Spleen (tissue), 11 donors: Measurements from ENCODE around the gene JDP2. TPM values are rescaled to one million over a fixed set of nuclear protein-coding genes. Genes with fewer than 3 reads are reported as not detected.
A peak's percentile ranks its signal among the peaks of the same experiment; 100 is the strongest.

Experiments used
- DNase-seq: peaks from one replicate; pipeline ENCODE4 v3.0.0-alpha.2; 2020
- H3K27ac ChIP-seq, 8 donors: fragments of 200-600 bp; sonication (generic) in 7 of 8; 1 replicate in 4 of 8; 2 replicates in 4 of 8; pipeline versions ENCODE4 v1.5.0 to v1.8.0; 2016 to 2021; ENCODE audit warnings: inconsistent platforms in 4 of 8, mild to moderate bottlenecking in 4 of 8, moderate library complexity in 1 of 8
- H3K27me3 ChIP-seq, 7 donors: fragments of 200-600 bp; sonication (generic) in 6 of 7; replicated peaks in 1 of 7; 1 replicate in 4 of 7; 2 replicates in 3 of 7; pipeline versions ENCODE4 v1.5.0 to v1.8.0; 2016 to 2021; ENCODE audit warnings: inconsistent platforms in 3 of 7, mild to moderate bottlenecking in 1 of 7
- H3K36me3 ChIP-seq, 6 donors: fragments of 200-600 bp; sonication (generic) in 5 of 6; 1 replicate in 4 of 6; 2 replicates in 2 of 6; pipeline versions ENCODE4 v1.5.0 to v1.8.0; 2016 to 2021; ENCODE audit warnings: inconsistent platforms in 2 of 6
- H3K4me1 ChIP-seq, 6 donors: fragments of 200-600 bp; sonication (generic) in 5 of 6; 1 replicate in 3 of 6; 2 replicates in 3 of 6; pipeline versions ENCODE4 v1.5.0 to v1.8.0; 2016 to 2021; ENCODE audit warnings: inconsistent platforms in 3 of 6
- H3K4me3 ChIP-seq, 8 donors: fragments of 200-600 bp; sonication (generic) in 7 of 8; 1 replicate in 4 of 8; 2 replicates in 4 of 8; pipeline versions ENCODE4 v1.5.0 to v1.8.0; 2016 to 2021; ENCODE audit warnings: inconsistent platforms in 4 of 8, mild to moderate bottlenecking in 4 of 8, moderate library complexity in 2 of 8
- H3K9me3 ChIP-seq, 8 donors: fragments of 200-600 bp; sonication (generic) in 7 of 8; 1 replicate in 4 of 8; 2 replicates in 4 of 8; pipeline versions ENCODE4 v1.5.0 to v1.8.0; 2016 to 2021; ENCODE audit warnings: inconsistent platforms in 4 of 8
- POLR2A ChIP-seq, 3 donors: fragments of 450-650 bp; IDR thresholded peaks; one replicate each; pipeline ENCODE4 v1.5.1; 2017; ENCODE audit warnings: antibody characterized with exemption in 3 of 3, mild to moderate bottlenecking in 1 of 3
- POLR2AphosphoS5 ChIP-seq, 3 donors: sonication (generic); formaldehyde crosslinking; IDR thresholded peaks; one replicate each; pipeline ENCODE4 v1.5.1; 2017; ENCODE audit warnings: antibody characterized with exemption in 3 of 3
- WGBS, 5 donors: extraction: QIAGEN DNeasy Blood & Tissue Kit in 3 of 5; methylation state at CpG; one replicate each; pipeline versions ENCODE4 v1.1.5 to v1.1.7; 2013 to 2018; 5-methylcytosine and 5-hydroxymethylcytosine counted together
- intact Hi-C: fragments of 100-400 bp; cut with DNase I; formaldehyde crosslinking; loops from one replicate; pipeline ENCODE4 v1.15.0; 2023; ENCODE audit warnings: low total_unique reads
- polyA plus RNA-seq, 3 donors: library from polyadenylated mRNA; stranded (reverse); fragments of 200-250 nt; gene quantifications; one replicate each; pipeline ENCODE4 v1.2.1, GENCODE V29; 2013
- total RNA-seq, 7 donors: library from RNA; depleted of rRNA in 3 of 7; stranded (reverse); fragments of >200 nt in 3 of 7; fragmentation: NEBNext Ultra II Directional in 4 of 7; extraction: Animal tissue kit (Norgen Biotek cat#: 25700) in 4 of 7; gene quantifications; one replicate each; pipeline versions ENCODE4 v1.1.0 to v1.2.1, GENCODE V29; 2016 to 2021
- TF ChIP-seq, protein P1 (sequence below), 11 experiments: fragments of 200-600 bp in 7 of 11; fragments of 450-650 bp in 4 of 11; sonication (generic) in 4 of 11; IDR thresholded peaks in 8 of 11; conservative IDR thresholded peaks in 3 of 11; 1 replicate in 7 of 11; 2 replicates in 4 of 11; pipeline versions ENCODE4 v1.4.0 to v1.8.0; 2016 to 2021; ENCODE audit warnings: antibody characterized with exemption in 11 of 11, inconsistent platforms in 4 of 11, mild to moderate bottlenecking in 1 of 11
- donor health status: healthy with polysubstance abuse.
- donor health status: DM: no; HTN: no; CAD: no; lungs with moderate emphysema.
- donor health status: DM: no; HTN: no; CAD: no.
- donor health status: Bipolar disorder and iron deficiency.
- donor health status: healthy.
- donor health status: DM: no; HTN: no; CAD: no.
- donor health status: DM: yes; HTN: yes; CAD: no.

Gene JDP2
- total and polyA plus RNA-seq, 10 donors = 18.2 to 144 (median 91.8) TPM

DNA sequence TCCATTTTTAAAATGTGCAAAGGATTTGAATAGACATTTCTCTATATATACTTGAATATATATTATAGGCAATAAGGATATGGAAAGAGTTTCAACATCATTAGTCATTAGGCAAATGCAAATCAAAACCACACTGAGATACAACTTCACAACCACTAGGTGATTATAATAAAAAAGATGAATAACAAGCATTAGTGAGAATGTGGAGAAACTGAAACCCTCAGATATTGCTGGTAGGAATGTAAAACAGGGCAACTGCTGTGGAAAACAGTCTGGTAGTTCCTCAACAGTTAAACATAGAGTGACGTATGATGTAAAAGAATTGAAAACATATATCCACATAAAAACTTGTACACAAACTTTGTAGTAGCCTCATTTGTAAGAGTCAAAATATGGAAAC lies 82.7 kb downstream of the JDP2 start:
- no peak for DNase-seq
- Histone ChIP-seq H3K27ac (no peak overlapping the region), H3K27me3 (no peaks in the 10 kb centered on the region), H3K4me3 (no peak overlapping the region), H3K36me3 (no peaks in the 10 kb centered on the region), H3K4me1 (peaks cover 11 to 18% (median 16%) of the 10 kb centered on the region in 6 donors), H3K9me3 (peaks cover 2 to 40% (median 31%) of the 10 kb centered on the region in 8 donors)
- WGBS, 5 donors = 68 to 76% (median 76%) methylated on average over 1 of the region's 1 CpG
- TF ChIP-seq, protein P1, sequence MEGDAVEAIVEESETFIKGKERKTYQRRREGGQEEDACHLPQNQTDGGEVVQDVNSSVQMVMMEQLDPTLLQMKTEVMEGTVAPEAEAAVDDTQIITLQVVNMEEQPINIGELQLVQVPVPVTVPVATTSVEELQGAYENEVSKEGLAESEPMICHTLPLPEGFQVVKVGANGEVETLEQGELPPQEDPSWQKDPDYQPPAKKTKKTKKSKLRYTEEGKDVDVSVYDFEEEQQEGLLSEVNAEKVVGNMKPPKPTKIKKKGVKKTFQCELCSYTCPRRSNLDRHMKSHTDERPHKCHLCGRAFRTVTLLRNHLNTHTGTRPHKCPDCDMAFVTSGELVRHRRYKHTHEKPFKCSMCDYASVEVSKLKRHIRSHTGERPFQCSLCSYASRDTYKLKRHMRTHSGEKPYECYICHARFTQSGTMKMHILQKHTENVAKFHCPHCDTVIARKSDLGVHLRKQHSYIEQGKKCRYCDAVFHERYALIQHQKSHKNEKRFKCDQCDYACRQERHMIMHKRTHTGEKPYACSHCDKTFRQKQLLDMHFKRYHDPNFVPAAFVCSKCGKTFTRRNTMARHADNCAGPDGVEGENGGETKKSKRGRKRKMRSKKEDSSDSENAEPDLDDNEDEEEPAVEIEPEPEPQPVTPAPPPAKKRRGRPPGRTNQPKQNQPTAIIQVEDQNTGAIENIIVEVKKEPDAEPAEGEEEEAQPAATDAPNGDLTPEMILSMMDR (IDR thresholded peaks at IDR 0.05 in 8 of 11, conservative IDR thresholded peaks at IDR 0.05 in 3 of 11) = no peak
- no peak for TF ChIP-seq POLR2A (IDR thresholded peaks at IDR 0.05)
- no peak for TF ChIP-seq POLR2AphosphoS5 (IDR thresholded peaks at IDR 0.05)
- intact Hi-C loops = no loop called here

DNA sequence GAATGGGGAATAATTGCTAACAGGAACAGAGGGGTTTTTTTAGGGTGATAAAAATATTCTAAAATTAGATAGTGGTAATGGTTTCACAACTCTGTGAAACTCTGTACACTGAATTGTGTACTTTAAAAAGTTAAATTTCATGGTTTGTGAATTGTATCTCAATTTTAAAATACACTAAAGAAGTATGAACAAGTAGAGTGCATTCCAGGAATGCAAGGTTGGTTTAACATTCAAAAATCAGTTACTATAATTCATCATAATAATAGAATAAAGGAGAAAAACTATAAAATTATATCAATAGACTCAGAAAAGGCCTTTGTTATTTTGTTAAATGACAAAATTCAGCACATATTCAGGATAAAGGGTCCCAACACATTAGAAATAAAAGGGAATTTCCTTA lies 83.4 kb downstream of the JDP2 start:
- H3K4me1 ChIP-seq = peaks cover 18 to 25% (median 23%) of the 10 kb centered on the region in 6 donors
- no peaks in the 10 kb centered on the region for H3K36me3 ChIP-seq
- no peaks in the 10 kb centered on the region for H3K27me3 ChIP-seq
- intact Hi-C loops = no loop called here
- DNase-seq = no peak
- no peak overlapping the region for H3K27ac ChIP-seq
- no peak overlapping the region for H3K4me3 ChIP-seq
- TF ChIP-seq, protein P1 (IDR thresholded peaks at IDR 0.05 in 8 of 11, conservative IDR thresholded peaks at IDR 0.05 in 3 of 11) = no peak
- TF ChIP-seq POLR2AphosphoS5 (IDR thresholded peaks at IDR 0.05) (no peak), POLR2A (IDR thresholded peaks at IDR 0.05) (no peak)
- peaks cover 2 to 39% (median 31%) of the 10 kb centered on the region in 8 donors for H3K9me3 ChIP-seq

DNA sequence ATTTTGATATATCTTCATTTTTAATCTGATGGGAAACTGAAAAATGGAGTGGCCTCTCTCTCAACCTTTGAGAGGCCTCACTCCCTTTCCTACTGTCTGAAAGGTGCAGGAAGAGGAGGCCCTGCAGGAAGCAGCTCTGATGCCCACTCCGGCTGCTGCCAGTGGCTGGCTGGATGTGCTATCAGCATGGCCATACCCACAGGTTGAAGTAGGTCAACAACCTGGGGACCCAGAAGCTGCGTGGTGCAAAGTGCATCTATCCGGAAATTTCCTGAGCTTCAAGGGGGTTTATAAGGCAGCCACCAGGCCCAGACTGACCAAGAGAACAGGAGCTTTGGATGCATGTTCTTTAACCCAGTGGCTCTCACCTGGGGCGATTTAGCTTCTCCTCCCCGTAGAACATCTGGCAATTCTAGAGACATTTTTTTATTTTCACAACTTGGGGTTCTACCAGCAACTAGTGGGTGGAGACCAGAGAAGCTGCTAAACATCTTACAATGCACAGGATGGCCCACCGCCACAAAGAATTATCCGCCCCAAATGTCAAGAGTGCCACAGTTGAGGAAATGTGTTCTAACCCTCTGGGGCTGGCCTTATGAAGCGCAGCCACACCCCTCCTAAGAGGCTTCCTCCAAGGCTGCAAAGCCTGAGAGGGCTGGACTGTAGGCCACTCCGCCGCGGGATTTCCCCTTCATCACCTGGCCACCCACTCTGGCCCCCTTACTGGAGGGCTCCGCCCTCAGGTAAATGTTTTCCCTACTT lies 86.3 kb downstream of the JDP2 start:
- Histone ChIP-seq H3K36me3 (no peaks in the 10 kb centered on the region), H3K27ac (peak overlapping the region; percentile 43 to 82 (median 78)), H3K4me3 (no peak overlapping the region), H3K9me3 (peaks cover 2 to 25% (median 21%) of the 10 kb centered on the region in 8 donors), H3K4me1 (peaks cover 20 to 37% (median 27%) of the 10 kb centered on the region in 6 donors), H3K27me3 (no peaks in the 10 kb centered on the region)
- TF ChIP-seq POLR2A (IDR thresholded peaks at IDR 0.05) (no peak), POLR2AphosphoS5 (IDR thresholded peaks at IDR 0.05) (no peak)
- TF ChIP-seq, protein P1 (IDR thresholded peaks at IDR 0.05 in 8 of 11, conservative IDR thresholded peaks at IDR 0.05 in 3 of 11) = no peak
- DNase-seq = no peak
- WGBS, 5 donors = 59 to 75% (median 63%) methylated on average over 12 of the region's 12 CpGs
- intact Hi-C loops = no loop called here
